ENCODE results near the gene TMEM39B.

DNA sequence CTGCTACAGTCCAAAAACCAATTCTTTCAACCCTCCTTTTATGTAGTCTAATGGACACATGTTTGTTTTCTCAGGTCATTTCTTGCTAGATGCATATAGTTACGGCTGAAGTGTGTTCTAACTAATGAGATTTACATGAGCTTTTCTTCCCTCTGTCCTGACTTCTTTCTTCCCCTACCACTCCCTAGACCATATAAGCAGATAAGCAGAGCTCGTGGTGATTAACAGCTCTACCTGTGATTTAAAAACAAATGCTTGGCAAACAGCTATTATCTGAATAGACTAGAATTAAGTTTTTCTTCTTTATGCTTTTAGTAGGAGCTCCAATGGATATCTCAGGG, 40.5 kb upstream of the TMEM39B start:
- TF ChIP-seq, protein P1, sequence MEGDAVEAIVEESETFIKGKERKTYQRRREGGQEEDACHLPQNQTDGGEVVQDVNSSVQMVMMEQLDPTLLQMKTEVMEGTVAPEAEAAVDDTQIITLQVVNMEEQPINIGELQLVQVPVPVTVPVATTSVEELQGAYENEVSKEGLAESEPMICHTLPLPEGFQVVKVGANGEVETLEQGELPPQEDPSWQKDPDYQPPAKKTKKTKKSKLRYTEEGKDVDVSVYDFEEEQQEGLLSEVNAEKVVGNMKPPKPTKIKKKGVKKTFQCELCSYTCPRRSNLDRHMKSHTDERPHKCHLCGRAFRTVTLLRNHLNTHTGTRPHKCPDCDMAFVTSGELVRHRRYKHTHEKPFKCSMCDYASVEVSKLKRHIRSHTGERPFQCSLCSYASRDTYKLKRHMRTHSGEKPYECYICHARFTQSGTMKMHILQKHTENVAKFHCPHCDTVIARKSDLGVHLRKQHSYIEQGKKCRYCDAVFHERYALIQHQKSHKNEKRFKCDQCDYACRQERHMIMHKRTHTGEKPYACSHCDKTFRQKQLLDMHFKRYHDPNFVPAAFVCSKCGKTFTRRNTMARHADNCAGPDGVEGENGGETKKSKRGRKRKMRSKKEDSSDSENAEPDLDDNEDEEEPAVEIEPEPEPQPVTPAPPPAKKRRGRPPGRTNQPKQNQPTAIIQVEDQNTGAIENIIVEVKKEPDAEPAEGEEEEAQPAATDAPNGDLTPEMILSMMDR (IDR thresholded peaks at IDR 0.05), result no peak
- TF ChIP-seq EP300 (IDR thresholded peaks at IDR 0.05) (no peak), POLR2A (IDR thresholded peaks at IDR 0.05; ENCODE audit: low read depth) (no peak), POLR2AphosphoS5 (IDR thresholded peaks at IDR 0.05) (no peak)
